ENCODE data around the gene TMEM179B. TPM values are rescaled to one million over a fixed set of nuclear protein-coding genes. Genes with fewer than 3 reads are reported as not detected.
A peak's percentile ranks its signal among the peaks of the same experiment; 100 is the strongest.

TMEM179B gene
- total and polyA plus RNA-seq, 9 of the 15 experiments (the other 6 are each of a cell fraction or from before 2014, with no cell fraction given): 27.7 to 105 (median 37.0) TPM

DNA sequence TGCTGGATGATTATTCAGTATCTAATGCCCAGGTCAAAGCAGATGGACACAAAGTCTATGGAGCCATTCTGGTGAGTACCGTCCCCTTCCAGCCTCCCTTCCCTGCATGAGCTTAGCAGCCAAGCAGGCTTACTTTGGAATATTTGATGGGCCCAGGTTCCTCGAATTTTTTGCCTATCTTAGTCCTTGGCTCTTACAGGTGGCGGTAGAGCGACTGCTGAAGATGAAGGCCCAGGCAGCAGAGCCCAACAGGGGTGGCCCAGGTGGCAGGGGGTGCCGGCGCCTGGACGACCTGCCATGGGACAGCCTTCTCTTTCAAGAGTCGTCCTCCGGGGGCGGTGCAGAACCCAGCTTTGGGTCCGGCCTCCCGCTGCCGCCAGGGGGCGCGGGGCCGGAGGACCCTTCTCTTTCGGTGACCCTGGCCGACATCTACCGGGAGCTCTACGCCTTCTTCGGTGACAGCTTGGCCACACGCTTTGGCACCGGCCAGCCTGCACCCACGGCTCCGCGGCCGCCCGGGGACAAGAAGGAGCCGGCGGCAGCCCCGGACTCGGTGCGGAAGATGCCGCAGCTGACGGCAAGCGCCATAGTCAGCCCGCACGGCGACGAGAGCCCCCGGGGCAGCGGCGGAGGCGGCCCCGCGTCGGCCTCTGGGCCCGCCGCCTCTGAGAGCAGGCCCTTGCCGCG is 741 bp upstream of the TMEM179B start (continued):
- 0 out of 2 replicates have a peak, but pooled peaks have one; percentile 18 for TF ChIP-seq SOX6 (IDR thresholded peaks at IDR 0.05)
- TF ChIP-seq, protein P1, sequence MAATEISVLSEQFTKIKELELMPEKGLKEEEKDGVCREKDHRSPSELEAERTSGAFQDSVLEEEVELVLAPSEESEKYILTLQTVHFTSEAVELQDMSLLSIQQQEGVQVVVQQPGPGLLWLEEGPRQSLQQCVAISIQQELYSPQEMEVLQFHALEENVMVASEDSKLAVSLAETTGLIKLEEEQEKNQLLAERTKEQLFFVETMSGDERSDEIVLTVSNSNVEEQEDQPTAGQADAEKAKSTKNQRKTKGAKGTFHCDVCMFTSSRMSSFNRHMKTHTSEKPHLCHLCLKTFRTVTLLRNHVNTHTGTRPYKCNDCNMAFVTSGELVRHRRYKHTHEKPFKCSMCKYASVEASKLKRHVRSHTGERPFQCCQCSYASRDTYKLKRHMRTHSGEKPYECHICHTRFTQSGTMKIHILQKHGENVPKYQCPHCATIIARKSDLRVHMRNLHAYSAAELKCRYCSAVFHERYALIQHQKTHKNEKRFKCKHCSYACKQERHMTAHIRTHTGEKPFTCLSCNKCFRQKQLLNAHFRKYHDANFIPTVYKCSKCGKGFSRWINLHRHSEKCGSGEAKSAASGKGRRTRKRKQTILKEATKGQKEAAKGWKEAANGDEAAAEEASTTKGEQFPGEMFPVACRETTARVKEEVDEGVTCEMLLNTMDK (IDR thresholded peaks at IDR 0.05; ENCODE audit: borderline replicate concordance, insufficient read depth, low read depth, low read length, poor library complexity, severe bottlenecking): peak; percentile 93
- TF ChIP-seq TGIF2 (CRISPR knock-in tag; IDR thresholded peaks at IDR 0.05): no peak
- TF ChIP-seq POU5F1 (IDR thresholded peaks at IDR 0.05; ENCODE audit: borderline replicate concordance, low read depth, low read length, partially characterized antibody): no peak
- TF ChIP-seq SMAD1 (IDR thresholded peaks at IDR 0.05; ENCODE audit: low read depth, low read length, partially characterized antibody): no peak
- TF ChIP-seq, protein P2, sequence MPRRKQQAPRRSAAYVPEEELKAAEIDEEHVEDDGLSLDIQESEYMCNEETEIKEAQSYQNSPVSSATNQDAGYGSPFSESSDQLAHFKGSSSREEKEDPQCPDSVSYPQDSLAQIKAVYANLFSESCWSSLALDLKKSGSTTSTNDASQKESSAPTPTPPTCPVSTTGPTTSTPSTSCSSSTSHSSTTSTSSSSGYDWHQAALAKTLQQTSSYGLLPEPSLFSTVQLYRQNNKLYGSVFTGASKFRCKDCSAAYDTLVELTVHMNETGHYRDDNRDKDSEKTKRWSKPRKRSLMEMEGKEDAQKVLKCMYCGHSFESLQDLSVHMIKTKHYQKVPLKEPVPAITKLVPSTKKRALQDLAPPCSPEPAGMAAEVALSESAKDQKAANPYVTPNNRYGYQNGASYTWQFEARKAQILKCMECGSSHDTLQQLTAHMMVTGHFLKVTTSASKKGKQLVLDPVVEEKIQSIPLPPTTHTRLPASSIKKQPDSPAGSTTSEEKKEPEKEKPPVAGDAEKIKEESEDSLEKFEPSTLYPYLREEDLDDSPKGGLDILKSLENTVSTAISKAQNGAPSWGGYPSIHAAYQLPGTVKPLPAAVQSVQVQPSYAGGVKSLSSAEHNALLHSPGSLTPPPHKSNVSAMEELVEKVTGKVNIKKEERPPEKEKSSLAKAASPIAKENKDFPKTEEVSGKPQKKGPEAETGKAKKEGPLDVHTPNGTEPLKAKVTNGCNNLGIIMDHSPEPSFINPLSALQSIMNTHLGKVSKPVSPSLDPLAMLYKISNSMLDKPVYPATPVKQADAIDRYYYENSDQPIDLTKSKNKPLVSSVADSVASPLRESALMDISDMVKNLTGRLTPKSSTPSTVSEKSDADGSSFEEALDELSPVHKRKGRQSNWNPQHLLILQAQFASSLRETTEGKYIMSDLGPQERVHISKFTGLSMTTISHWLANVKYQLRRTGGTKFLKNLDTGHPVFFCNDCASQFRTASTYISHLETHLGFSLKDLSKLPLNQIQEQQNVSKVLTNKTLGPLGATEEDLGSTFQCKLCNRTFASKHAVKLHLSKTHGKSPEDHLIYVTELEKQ (CRISPR knock-in tag; IDR thresholded peaks at IDR 0.05): no peak
- TF ChIP-seq, protein P3, sequence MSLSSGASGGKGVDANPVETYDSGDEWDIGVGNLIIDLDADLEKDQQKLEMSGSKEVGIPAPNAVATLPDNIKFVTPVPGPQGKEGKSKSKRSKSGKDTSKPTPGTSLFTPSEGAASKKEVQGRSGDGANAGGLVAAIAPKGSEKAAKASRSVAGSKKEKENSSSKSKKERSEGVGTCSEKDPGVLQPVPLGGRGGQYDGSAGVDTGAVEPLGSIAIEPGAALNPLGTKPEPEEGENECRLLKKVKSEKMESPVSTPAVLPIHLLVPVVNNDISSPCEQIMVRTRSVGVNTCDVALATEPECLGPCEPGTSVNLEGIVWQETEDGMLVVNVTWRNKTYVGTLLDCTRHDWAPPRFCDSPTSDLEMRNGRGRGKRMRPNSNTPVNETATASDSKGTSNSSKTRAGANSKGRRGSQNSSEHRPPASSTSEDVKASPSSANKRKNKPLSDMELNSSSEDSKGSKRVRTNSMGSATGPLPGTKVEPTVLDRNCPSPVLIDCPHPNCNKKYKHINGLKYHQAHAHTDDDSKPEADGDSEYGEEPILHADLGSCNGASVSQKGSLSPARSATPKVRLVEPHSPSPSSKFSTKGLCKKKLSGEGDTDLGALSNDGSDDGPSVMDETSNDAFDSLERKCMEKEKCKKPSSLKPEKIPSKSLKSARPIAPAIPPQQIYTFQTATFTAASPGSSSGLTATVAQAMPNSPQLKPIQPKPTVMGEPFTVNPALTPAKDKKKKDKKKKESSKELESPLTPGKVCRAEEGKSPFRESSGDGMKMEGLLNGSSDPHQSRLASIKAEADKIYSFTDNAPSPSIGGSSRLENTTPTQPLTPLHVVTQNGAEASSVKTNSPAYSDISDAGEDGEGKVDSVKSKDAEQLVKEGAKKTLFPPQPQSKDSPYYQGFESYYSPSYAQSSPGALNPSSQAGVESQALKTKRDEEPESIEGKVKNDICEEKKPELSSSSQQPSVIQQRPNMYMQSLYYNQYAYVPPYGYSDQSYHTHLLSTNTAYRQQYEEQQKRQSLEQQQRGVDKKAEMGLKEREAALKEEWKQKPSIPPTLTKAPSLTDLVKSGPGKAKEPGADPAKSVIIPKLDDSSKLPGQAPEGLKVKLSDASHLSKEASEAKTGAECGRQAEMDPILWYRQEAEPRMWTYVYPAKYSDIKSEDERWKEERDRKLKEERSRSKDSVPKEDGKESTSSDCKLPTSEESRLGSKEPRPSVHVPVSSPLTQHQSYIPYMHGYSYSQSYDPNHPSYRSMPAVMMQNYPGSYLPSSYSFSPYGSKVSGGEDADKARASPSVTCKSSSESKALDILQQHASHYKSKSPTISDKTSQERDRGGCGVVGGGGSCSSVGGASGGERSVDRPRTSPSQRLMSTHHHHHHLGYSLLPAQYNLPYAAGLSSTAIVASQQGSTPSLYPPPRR (CRISPR knock-in tag; IDR thresholded peaks at IDR 0.05; ENCODE audit: borderline replicate concordance): no peak
- TF ChIP-seq BCOR (IDR thresholded peaks at IDR 0.05): no peak; the same call in 1 of the 2 replicates
- 0 out of 4 replicates have a peak, but pooled peaks of 1 of the 2 experiments have one; percentile 47 for TF ChIP-seq TBL1XR1 (IDR thresholded peaks at IDR 0.05; ENCODE audit: low read length in 2 of 2)
- peak; percentile 73 to 74 for TF ChIP-seq RAD21 (CRISPR knock-in tag; conservative IDR thresholded peaks at IDR 0.05 in 1 of 2, IDR thresholded peaks at IDR 0.05 in 1 of 2)
- no peak for TF ChIP-seq SPI1 (IDR thresholded peaks at IDR 0.05; ENCODE audit: borderline replicate concordance, low read depth, low read length)
- TF ChIP-seq PHF21A (IDR thresholded peaks at IDR 0.05; ENCODE audit: borderline replicate concordance, low read depth): peak; percentile 53; the same call in 1 of the 2 replicates
- TF ChIP-seq FUS (optimal IDR thresholded peaks at IDR 0.05; ENCODE audit: low read depth, low read length): no peak
- TF ChIP-seq ZC3H4 (CRISPR knock-in tag; IDR thresholded peaks at IDR 0.05; ENCODE audit: borderline replicate concordance): peak; percentile 70; the same call in 1 of the 2 replicates
- TF ChIP-seq, protein P4, sequence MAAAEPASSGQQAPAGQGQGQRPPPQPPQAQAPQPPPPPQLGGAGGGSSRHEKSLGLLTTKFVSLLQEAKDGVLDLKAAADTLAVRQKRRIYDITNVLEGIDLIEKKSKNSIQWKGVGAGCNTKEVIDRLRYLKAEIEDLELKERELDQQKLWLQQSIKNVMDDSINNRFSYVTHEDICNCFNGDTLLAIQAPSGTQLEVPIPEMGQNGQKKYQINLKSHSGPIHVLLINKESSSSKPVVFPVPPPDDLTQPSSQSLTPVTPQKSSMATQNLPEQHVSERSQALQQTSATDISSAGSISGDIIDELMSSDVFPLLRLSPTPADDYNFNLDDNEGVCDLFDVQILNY (CRISPR knock-in tag; IDR thresholded peaks at IDR 0.05): no peak
- no peak for TF ChIP-seq ZEB2 (IDR thresholded peaks at IDR 0.05)
